NK-92 (cell line): ENCODE data around the gene MRFAP1.

Source experiments
- DNase-seq: peaks from one replicate; lab custom pipeline; 2025; ENCODE audit not compliant: unreplicated experiment; lab: John Stamatoyannopoulos, UW

MRFAP1 gene

GRCh38 chr4:6640292-6641163 is at the start of gene MRFAP1:
MRFAP1 (plus strand) TSS chr4:6640685; CDS start chr4:6640863, 178 bp downstream.
- DNase-seq = peak; percentile 71

DNA sequence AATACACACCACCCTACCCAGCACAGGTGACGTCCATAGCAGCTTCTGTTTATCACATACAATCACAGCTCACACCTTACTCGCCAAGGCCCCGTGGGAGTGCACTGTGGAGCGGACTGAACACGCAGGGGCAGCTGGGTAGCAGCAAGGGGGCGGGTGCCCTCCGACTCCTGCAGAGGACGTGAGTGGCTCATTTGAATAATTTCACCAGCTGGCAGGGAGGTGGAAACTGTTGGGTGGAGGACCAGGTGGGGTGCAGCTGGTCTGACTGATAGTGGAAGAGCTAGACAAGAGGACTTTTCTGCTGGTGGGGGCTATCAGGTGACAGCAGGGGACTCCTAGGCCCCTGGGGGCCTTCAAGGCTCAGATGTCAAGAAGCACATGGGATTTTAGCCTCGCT is 49.2 kb upstream of the MRFAP1 start:
- DNase-seq = no peak

DNA sequence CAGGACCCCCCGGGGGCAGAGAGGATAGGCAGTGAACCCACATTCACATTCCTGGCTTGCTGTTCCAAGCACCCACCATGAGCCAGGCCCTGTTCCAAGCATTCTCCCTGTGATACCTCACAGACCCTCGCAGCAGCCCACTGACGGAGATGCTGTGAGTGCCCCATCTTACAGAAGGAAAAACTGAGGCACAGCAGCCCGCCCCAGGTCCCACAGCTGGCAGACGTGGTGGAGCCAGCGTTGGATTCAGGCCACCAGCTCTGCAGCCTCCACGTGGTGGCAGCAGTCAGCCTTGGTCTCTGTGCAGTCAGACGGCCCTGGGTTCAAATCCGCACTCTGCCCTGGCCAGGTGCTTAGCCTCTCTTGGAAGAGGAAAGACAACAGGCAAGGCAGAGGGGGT is 48.7 kb upstream of the MRFAP1 start:
- DNase-seq = no peak

- no peak for DNase-seq
Measured at GRCh38 chr4:6592804-6593563, 47.5 kb upstream of the MRFAP1 start.

DNA sequence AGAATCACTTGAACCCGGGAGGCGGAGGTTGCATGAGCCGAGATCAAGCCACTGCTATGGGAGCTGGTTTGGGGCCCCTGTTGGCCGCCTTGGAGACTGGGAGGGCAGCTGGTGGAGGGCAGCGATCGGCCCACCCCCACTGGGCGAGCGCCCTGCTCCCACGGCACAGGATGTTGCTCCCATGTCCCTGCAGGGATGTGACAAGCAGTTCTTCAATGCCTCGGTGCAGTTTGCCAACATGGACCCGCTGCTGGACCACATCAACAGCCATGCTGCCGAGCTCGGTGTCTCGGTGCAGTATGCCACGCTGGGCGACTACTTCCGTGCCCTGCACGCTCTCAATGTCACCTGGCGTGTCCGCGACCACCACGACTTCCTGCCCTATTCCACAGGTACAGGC is 46.1 kb upstream of the MRFAP1 start:
- no peak for DNase-seq

GRCh38 chr4:6594826-6595355 is 45.6 kb upstream of the MRFAP1 start:
- no peak for DNase-seq

- DNase-seq = no peak
Measured at GRCh38 chr4:6595897-6596537, 44.5 kb upstream of the MRFAP1 start.

DNA sequence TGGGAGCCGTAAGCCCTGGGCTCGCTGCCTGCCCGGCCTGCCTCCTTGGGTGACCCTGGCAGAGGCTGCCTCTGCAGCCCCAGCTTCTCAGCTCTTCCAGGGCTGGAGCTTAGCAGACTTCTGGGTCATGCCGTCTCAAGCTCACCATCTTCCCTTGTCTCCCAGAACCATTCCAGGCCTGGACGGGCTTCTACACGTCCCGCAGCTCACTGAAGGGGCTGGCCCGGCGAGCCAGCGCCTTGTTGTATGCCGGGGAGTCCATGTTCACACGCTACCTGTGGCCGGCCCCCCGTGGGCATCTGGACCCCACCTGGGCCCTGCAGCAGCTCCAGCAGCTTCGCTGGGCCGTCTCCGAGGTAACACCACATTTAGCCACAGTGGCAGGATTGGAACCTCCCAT is 43.5 kb upstream of the MRFAP1 start:
- no peak for DNase-seq

- DNase-seq = no peak
Measured at GRCh38 chr4:6598127-6598526, 42.4 kb upstream of the MRFAP1 start.

DNA sequence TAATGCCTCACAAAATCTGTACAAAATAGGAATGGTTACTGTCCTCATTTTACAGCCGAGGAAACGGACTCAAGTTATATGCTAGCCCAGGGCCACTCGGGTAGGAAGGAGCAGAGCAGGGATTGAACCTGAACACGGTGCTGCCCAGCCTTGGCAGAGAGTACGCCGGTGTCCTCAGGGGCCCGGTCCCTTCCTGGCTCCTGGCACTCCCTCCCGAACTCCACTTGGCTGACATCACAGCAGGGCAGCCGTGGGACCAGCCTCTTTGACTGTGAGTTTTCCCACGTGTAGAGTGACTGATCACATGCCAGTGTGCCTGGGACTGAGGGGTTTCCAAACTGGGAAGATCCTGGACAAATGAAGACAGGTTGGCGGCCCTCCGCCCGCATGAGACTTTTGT is 41.8 kb upstream of the MRFAP1 start:
- no peak for DNase-seq

- no peak for DNase-seq
Measured at GRCh38 chr4:6601661-6602250, 38.7 kb upstream of the MRFAP1 start.

GRCh38 chr4:6602289-6602688 is 38.2 kb upstream of the MRFAP1 start:
- DNase-seq = no peak

DNA sequence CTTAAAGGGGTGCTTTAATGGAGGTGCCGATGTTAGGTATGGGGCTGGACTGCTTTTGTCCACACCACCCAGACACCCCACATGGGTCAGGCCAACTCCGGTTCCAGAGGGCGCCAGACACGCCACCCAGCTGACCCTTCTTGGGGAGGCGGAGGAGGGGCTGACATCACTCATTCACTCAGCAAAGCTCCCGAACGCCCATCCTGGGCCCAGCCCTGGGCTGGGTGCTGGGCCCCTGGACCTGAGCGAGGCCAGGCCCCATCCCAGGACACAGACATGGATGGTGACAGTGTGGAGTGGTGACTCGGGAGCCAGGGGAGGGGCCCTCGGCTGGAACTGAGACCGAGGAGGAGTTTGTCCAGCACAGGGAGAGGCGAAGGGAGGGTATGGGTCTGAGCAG is 37.4 kb upstream of the MRFAP1 start:
- DNase-seq = no peak

- no peak for DNase-seq
Measured at GRCh38 chr4:6605114-6605513, 35.4 kb upstream of the MRFAP1 start.

GRCh38 chr4:6605605-6606004 is 34.9 kb upstream of the MRFAP1 start:
- DNase-seq = no peak

DNA sequence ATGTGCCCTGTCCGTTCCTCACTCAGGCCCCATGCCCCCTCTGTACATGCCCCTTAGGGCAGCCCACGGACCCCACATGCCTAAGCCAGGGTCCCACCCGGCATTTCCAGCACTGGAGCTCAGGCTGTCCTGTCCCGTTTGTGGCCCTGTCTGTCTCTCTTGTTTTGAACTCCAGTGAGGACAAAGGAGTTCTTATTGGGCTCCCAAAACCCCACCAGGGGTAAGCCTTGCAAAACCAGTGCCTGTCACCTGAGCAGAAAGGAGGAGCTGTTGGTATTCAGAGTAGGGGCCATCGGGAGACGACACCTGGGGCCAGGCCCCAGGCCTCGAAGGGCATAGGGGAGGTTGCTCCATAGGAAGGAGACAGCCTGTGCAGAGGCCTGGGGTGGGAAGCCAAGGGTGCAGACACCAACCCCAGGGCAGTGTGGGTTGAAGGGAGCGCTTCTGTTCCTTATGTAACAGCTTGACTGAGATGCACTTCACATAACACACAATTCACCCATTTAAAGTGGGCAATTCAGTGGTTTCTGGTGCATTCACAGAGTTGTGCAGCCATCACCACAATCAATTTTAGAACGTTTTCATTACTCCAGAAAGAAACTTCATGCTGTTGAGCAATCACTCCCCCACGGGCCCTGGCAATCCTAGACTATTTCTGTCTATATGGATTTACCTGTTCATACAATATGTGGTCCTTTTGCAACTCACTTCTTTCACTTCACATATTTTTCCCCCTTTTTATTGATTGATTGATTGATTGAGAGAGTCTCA is 33.8 kb upstream of the MRFAP1 start:
- DNase-seq = no peak

GRCh38 chr4:6607368-6608055 is 33.0 kb upstream of the MRFAP1 start:
- DNase-seq = no peak

DNA sequence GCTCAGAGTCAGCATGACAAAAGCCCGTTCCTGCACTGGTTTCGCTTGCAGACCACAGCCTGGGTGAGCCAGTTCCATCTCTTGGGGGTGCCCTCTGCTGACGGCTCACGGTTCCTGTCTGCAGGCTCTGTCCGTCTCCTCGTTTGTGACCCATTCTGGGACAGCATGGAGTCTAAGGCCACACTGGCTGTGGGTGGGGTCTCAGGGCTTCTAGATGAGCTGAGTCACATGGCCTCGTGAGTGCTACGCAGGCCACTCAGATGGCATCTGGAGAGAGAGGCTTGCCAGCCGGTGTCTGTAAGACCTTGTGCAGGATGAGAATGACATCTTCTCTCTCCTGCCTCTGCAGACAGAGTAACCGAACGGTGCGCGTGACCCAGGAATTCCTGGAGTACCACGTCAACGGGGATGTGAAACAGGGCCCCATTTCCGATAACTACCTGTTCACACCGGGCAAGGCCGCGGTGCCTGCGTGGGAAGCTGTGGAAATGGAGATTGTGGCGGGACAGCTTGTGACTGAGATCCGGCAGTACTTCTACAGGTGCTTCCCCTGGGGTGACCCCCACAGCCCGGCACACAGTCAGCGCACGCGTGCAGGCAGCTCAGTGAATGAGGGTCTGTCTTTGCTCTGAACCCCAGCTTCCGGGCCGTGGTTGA is 31.6 kb upstream of the MRFAP1 start:
- DNase-seq = no peak

GRCh38 chr4:6609415-6610079 is 30.9 kb upstream of the MRFAP1 start:
- no peak for DNase-seq
